Fibroblast of skin of left quadriceps (primary cell): ENCODE results near the gene DEFB114.
"Not testable (repeated sequence)": the region's sequence is repeated elsewhere in the genome, so short reads cannot be mapped to it uniquely, and the experiment has no call there.

ENCODE experiments used
- DNase-seq, 2 experiments: peaks; one replicate each; pipeline ENCODE4 v3.0.0-alpha.2; 2013; ENCODE audit warnings: low read depth in 2 of 2

The DEFB114 gene

GRCh38 chr6:49964064-49964463 is at the start of gene DEFB114:
Gene DEFB114, minus strand, starts transcription at chr6:49964164. Its CDS starts 59 bp downstream, at chr6:49964105.
- DNase-seq = no peak

- DNase-seq = peak; percentile 33
These were observed 43.9 kb upstream of the DEFB114 start for GRCh38 chr6:50007819-50008218.

GRCh38 chr6:50003139-50003538 is 39.2 kb upstream of the DEFB114 start:
- no peak for DNase-seq

GRCh38 chr6:49995278-49995677 is 31.3 kb upstream of the DEFB114 start:
- no peak for DNase-seq

GRCh38 chr6:49988900-49989299 is 24.9 kb upstream of the DEFB114 start:
- DNase-seq = no peak

GRCh38 chr6:49987749-49988148 is 23.8 kb upstream of the DEFB114 start:
- no peak for DNase-seq

- no peak for DNase-seq
These were observed 22.6 kb upstream of the DEFB114 start for GRCh38 chr6:49986551-49986950.

- no peak for DNase-seq
These were observed 18.1 kb upstream of the DEFB114 start for GRCh38 chr6:49982046-49982445.

- peak; percentile 12 to 17 for DNase-seq
These were observed 16.9 kb upstream of the DEFB114 start for GRCh38 chr6:49980898-49981297.

GRCh38 chr6:49979584-49979983 is 15.6 kb upstream of the DEFB114 start:
- DNase-seq = no peak

- DNase-seq = no peak
These were observed 14.6 kb upstream of the DEFB114 start for GRCh38 chr6:49978332-49979226.

- no peak for DNase-seq
These were observed 5.6 kb upstream of the DEFB114 start, which contains the start of gene DEFB113 for GRCh38 chr6:49969605-49970004. Gene DEFB113, minus strand, starts transcription at chr6:49969625. Its CDS starts 0 bp downstream, at chr6:49969625.

GRCh38 chr6:49966823-49967222 is 2.9 kb upstream of the DEFB114 start:
- no peak for DNase-seq

GRCh38 chr6:49966334-49966733 is 2.4 kb upstream of the DEFB114 start:
- DNase-seq = no peak

- DNase-seq = no peak
These were observed 5.8 kb downstream of the DEFB114 start for GRCh38 chr6:49958180-49958579.

GRCh38 chr6:49955847-49956246 is 8.1 kb downstream of the DEFB114 start:
- no peak for DNase-seq

- no peak for DNase-seq
These were observed 12.0 kb downstream of the DEFB114 start for GRCh38 chr6:49951926-49952325.

GRCh38 chr6:49950415-49950751 is 13.6 kb downstream of the DEFB114 start:
- no peak for DNase-seq

- no peak for DNase-seq
These were observed 14.9 kb downstream of the DEFB114 start for GRCh38 chr6:49949062-49949461.

- no peak for DNase-seq
These were observed 17.1 kb downstream of the DEFB114 start for GRCh38 chr6:49946835-49947234.

GRCh38 chr6:49944068-49944467 is 19.9 kb downstream of the DEFB114 start:
- not testable (repeated sequence) for DNase-seq

GRCh38 chr6:49939993-49940498 is 23.9 kb downstream of the DEFB114 start:
- no peak for DNase-seq

- DNase-seq = no peak
These were observed 26.2 kb downstream of the DEFB114 start for GRCh38 chr6:49937811-49938210.
